Right lobe of liver (tissue), 6 donors: ENCODE data around the gene GRID1. TPM values are rescaled to one million over a fixed set of nuclear protein-coding genes. Genes with fewer than 3 reads are reported as not detected.

ENCODE experiments used
- ATAC-seq, 4 donors: fragments of 200-7000 bp; cut with Tn5 transposase; one replicate each; pipeline ENCODE4 v1.9.1; 2020; ENCODE audit warnings: mild to moderate bottlenecking in 4 of 4, moderate library complexity in 4 of 4
- DNase-seq, 3 donors: peaks; one replicate each; pipeline ENCODE4 v3.0.0-alpha.2; 2020
- H3K27ac ChIP-seq, 3 donors: fragments of 200-600 bp; one replicate each; pipeline ENCODE4 v1.8.0; 2022
- H3K27me3 ChIP-seq, 2 donors: fragments of 200-600 bp; one replicate each; pipeline ENCODE4 v1.8.0; 2022
- H3K36me3 ChIP-seq, 4 donors: fragments of 200-600 bp; sonication (generic) in 1 of 4; one replicate each; pipeline versions ENCODE4 v1.5.1 to v1.8.0; 2017 to 2022; ENCODE audit warnings: control low read depth in 1 of 4
- H3K4me1 ChIP-seq, 4 donors: fragments of 200-600 bp; sonication (generic) in 1 of 4; one replicate each; pipeline versions ENCODE4 v1.5.1 to v1.8.0; 2017 to 2022; ENCODE audit warnings: control low read depth in 1 of 4
- H3K4me3 ChIP-seq, 3 donors: fragments of 200-600 bp; one replicate each; pipeline ENCODE4 v1.8.0; 2022
- H3K9me3 ChIP-seq, 4 donors: fragments of 200-600 bp; sonication (generic) in 1 of 4; one replicate each; pipeline versions ENCODE4 v1.5.1 to v1.8.0; 2017 to 2022; ENCODE audit warnings: control low read depth in 1 of 4
- CTCF ChIP-seq, 4 donors: fragments of 200-600 bp in 3 of 4; fragments of 450-650 bp in 1 of 4; IDR thresholded peaks; one replicate each; pipeline versions ENCODE4 v1.5.1 to v1.8.0; 2016 to 2022; ENCODE audit warnings: antibody characterized with exemption in 4 of 4, mild to moderate bottlenecking in 2 of 4
- POLR2A ChIP-seq: fragments of 450-650 bp; IDR thresholded peaks from one replicate; pipeline ENCODE4 v1.6.1; 2017; ENCODE audit warnings: antibody characterized with exemption, mild to moderate bottlenecking
- WGBS: methylation state at CpG from one replicate; pipeline ENCODE4 v1.1.6; 2018; ENCODE audit warnings: low coverage, low lambda C conversion rate; ENCODE audit not compliant: insufficient coverage; ENCODE audit errors: missing lambda C conversion rate; 5-methylcytosine and 5-hydroxymethylcytosine counted together
- intact Hi-C, 2 donors: fragments of 100-400 bp; cut with DNase I; formaldehyde crosslinking; loops; one replicate each; pipeline versions ENCODE4 v1.11.2 to v1.14.1; 2022
- total RNA-seq, 6 experiments: library from RNA; depleted of rRNA in 2 of 6; stranded (reverse); fragments of >200 nt in 2 of 6; fragmentation: NEBNext Ultra II Directional in 3 of 6; extraction: Animal tissue kit (Norgen Biotek cat#: 25700) in 3 of 6; gene quantifications; one replicate each; pipeline versions ENCODE4 v1.1.0 to v1.2.4, GENCODE V29; 2016 to 2023
- donor health status: DM: no; HTN: yes; CAD: no.
- donor health status: DM: no; HTN: no; CAD: no.
- donor health status: DM: no; HTN: no; CAD: no.
- donor health status: DM: no; HTN: yes; CAD: no.
- donor health status: DM: no; HTN: yes; CAD: no.

The GRID1 gene
- total RNA-seq, 6 experiments from 2014 or later = 0.05 to 1.9 (median 0.81) TPM

- Histone ChIP-seq H3K27ac (no peak overlapping the region), H3K4me3 (no peak overlapping the region), H3K27me3 (no peaks in the 10 kb centered on the region), H3K4me1 (no peaks in the 10 kb centered on the region), H3K36me3 (no peaks in the 10 kb centered on the region), H3K9me3 (no peaks in the 10 kb centered on the region)
- no peak for TF ChIP-seq POLR2A
- TF ChIP-seq CTCF (IDR thresholded peaks at IDR 0.05) = no peak
- DNase-seq (peak in 1 of 3 donors; percentile 40), ATAC-seq (no peak)
- 62% methylated on average over 7 of the region's 13 CpGs for WGBS
- intact Hi-C loops = no loop called here
Observed at GRCh38 chr10:86292462-86293395, 73.9 kb downstream of the GRID1 start.

GRCh38 chr10:86291616-86292340 lies 74.8 kb downstream of the GRID1 start:
- ATAC-seq = peak in 1 of 4 donors; percentile 12
- no peaks in the 10 kb centered on the region for H3K27me3 ChIP-seq
- TF ChIP-seq POLR2A (no peak), CTCF (IDR thresholded peaks at IDR 0.05) (no peak)
- H3K9me3 ChIP-seq = no peaks in the 10 kb centered on the region
- H3K27ac ChIP-seq = no peak overlapping the region
- intact Hi-C loops = no loop called here
- peak in 1 of 3 donors; percentile 31 for DNase-seq
- 30% methylated on average over 2 of the region's 12 CpGs for whole genome bisulfite sequencing
- no peaks in the 10 kb centered on the region for H3K4me1 ChIP-seq
- no peaks in the 10 kb centered on the region for H3K36me3 ChIP-seq
- H3K4me3 ChIP-seq = no peak overlapping the region

GRCh38 chr10:86290933-86291615 lies 75.5 kb downstream of the GRID1 start:
- TF ChIP-seq POLR2A = no peak
- WGBS = 100% methylated on average over 3 of the region's 9 CpGs
- DNase-seq (peak in 1 of 3 donors; percentile 30), ATAC-seq (peak in 1 of 4 donors; percentile 13)
- Histone ChIP-seq H3K27ac (no peak overlapping the region), H3K4me1 (no peaks in the 10 kb centered on the region), H3K4me3 (no peak overlapping the region), H3K9me3 (no peaks in the 10 kb centered on the region), H3K36me3 (no peaks in the 10 kb centered on the region), H3K27me3 (no peaks in the 10 kb centered on the region)
- intact Hi-C loops = no loop called here

GRCh38 chr10:86289577-86289868 lies 77.1 kb downstream of the GRID1 start:
- H3K9me3 ChIP-seq = no peaks in the 10 kb centered on the region
- intact Hi-C loops = no loop called here
- H3K4me3 ChIP-seq = no peak overlapping the region
- TF ChIP-seq POLR2A (no peak), CTCF (IDR thresholded peaks at IDR 0.05) (no peak)
- DNase-seq = peak in 1 of 3 donors; percentile 17
- no peaks in the 10 kb centered on the region for H3K36me3 ChIP-seq
- H3K27ac ChIP-seq = no peak overlapping the region
- WGBS = 31% methylated on average over 2 of the region's 2 CpGs
- no peak for ATAC-seq
- H3K4me1 ChIP-seq = no peaks in the 10 kb centered on the region
- H3K27me3 ChIP-seq = no peaks in the 10 kb centered on the region
